ENCODE data around the gene MIER3.

MIER3 gene

DNA sequence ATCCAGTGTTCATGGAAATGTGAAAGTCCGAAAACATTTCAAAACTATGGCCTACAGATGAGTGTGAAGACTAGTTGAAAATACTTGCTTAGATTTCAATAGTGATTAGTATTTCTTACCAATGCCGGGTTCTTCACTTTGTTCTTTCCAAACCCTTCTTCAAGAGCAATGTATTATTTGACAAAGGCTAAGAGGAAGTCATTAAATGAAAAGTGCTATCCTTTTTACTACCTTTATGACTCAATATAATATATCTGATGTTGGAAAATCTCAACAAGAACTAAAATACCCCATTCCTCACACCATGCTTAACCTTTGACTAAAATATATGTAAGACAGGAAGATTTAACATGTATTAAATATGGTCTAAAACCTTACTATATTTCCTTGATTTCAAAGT, 6.7 kb upstream of the MIER3 start:
- DNase-seq: no peak

- DNase-seq: no peak
These were observed 2.3 kb upstream of the MIER3 start for GRCh38 chr5:56954262-56954661.

- DNase-seq: peak; percentile 47
These were observed 587 bp downstream of the MIER3 start for GRCh38 chr5:56951126-56951945.

GRCh38 chr5:56950626-56951125, 1.2 kb downstream of the MIER3 start:
- DNase-seq: peak; percentile 82

- no peak for DNase-seq
These were observed 4.9 kb downstream of the MIER3 start for GRCh38 chr5:56947052-56947451.

GRCh38 chr5:56941981-56942380, 9.9 kb downstream of the MIER3 start:
- DNase-seq: peak; percentile 56

GRCh38 chr5:56938858-56939257, 13.1 kb downstream of the MIER3 start:
- DNase-seq: no peak

DNA sequence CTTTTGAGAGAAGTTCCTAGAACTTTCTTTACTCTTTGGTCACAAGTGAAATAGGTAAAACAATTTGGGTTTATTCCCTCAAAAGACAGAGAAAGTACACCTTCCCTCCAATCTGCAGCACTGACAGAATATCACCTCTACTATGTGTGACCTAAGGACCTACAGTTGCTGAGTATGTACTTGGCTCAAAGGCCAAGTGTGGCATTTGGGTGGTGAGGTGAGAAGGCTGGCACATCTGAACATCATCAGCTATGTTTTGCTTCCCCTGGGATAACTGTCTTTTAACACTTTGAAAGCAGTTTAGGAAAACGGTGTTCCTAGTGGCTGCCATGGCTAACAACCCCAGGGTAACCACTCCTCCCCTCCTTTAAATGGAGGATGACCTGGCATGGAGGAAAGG, 17.6 kb downstream of the MIER3 start:
- DNase-seq: no peak

DNA sequence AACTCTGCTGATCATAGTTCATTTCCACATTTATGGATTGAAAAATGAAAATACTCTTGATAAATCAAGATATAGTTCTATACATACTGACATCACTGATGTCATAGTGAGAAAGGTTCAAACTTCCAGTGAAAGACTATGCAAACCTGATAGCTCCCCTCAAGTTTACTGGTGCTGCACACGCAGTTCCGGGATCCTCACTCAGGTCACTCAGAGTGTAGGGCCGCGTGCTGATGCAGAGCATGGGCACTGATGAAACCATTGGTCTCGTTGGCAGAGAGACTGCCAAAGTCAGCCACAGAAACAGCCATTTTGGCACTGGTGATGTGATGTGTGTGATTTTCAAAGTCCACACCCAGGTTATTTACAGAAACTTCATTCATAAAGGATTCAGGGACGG, 29.0 kb downstream of the MIER3 start:
- no peak for DNase-seq

DNA sequence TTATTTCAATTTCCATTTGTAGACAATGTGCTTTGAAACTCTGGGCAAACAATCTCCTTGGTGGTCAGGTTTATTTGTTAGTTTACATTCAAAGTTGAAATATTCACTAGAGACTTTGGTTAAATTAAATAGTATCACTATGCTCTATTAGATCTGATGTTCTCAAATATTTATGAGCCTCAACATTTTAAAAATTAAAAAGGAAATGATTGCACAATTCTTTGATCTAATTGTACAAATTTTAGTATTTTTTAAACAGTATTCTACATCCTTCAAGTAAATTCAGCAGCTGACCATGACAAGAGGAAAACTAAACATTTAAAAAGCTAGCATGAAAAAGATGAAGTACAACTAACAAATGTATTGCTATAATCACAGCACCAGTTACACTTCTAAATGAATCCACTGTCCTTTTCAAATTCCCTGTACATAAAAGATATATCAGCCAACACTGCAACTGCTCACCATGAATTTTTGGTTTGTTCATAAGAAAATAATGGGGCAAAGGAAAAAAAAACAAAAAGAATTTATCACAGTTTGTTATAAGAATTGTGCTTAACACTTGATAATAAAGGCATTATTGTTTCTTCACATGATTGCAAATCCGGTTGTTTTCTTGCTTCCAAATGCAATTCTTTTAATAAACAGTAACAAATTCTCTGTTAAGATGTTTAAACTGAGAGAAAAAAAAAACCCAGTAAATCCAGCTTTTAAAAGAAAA, 31.8 kb downstream of the MIER3 start:
- no peak for DNase-seq

GRCh38 chr5:56918054-56918453, 33.9 kb downstream of the MIER3 start:
- DNase-seq: no peak

GRCh38 chr5:56917534-56917933, 34.4 kb downstream of the MIER3 start:
- no peak for DNase-seq

- DNase-seq: no peak
These were observed 37.2 kb downstream of the MIER3 start for GRCh38 chr5:56914678-56915077.

DNA sequence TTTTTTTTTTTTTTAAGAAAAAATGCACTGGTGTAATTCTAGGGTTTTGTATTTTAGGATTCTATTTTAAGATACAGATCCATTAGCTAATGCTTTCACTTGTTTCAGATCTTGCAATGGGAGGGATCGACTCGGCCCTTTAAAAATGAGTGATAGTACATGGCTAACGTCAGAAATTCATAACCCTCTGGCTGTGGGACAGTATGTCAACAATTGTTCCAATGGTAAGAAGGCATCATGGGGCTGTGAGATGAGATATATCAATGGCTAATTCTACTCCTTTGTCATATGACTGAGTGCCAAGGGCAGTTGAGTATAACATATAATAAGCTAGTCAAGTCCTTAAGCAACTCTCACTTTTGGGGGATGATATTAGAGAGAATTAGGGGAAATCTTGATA, 38.2 kb downstream of the MIER3 start:
- no peak for DNase-seq

DNA sequence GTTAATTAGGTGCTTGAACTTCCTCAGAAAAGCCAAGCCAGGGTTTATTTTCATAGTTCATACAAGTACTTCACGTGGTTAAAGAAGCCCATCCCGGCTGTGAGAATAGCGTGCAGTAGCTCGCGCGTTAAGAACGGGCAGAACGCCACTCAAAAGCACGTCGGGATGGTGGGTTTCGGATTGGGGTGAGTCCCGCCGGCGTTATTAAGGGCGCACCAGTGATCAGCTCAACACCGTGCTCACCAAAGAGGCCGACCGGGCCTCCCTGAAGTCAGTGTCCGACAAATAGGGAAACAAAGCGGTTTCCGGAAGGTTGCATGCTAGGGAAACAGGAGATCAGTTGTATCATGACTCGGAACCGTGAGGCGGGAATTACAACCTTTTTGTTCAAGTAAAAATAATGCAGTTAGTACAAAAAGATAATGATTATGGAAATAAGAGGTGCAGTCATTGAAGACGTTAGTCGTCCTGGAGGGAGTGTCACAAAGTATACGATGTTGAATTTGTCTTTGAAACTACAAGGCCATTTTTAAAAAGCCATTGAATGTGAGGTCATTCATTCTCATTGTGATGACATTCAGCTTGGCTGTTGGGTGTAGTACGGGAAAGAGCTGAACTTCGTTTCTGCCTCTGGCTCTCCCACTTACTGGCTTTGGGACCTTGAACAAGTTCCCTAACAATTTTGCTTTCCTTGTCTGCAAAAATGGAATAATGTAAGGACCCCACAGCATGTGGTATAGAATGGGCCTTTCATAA, 41.5 kb downstream of the MIER3 start:
- DNase-seq: no peak

- DNase-seq: peak; percentile 99
These were observed 42.4 kb downstream of the MIER3 start, which contains the start of gene SETD9 for GRCh38 chr5:56909294-56910209. Gene SETD9, plus strand, starts transcription at chr5:56909596. Its CDS starts 50 bp downstream, at chr5:56909646.

DNA sequence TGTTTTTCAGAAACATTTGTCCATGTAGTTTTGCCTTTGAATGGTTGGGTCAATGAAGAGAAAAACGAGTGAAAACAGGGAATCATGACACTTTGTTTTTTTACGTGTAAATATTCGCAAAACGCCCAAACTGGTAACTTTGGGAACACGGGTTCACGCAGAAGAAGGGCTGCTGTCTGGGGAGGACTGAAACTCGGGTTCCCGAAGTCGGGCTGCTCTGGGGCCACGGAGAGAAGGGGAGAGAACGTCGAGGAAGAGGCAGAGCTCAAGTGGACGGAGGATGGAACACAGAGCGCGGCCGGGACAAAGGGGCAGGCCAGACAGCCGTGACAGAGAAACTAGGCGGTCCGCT, 43.0 kb downstream of the MIER3 start:
- no peak for DNase-seq

- DNase-seq: peak; percentile 73
These were observed 50.9 kb downstream of the MIER3 start for GRCh38 chr5:56900858-56901578.

GRCh38 chr5:56900395-56900794, 51.5 kb downstream of the MIER3 start:
- DNase-seq: peak; percentile 25

DNA sequence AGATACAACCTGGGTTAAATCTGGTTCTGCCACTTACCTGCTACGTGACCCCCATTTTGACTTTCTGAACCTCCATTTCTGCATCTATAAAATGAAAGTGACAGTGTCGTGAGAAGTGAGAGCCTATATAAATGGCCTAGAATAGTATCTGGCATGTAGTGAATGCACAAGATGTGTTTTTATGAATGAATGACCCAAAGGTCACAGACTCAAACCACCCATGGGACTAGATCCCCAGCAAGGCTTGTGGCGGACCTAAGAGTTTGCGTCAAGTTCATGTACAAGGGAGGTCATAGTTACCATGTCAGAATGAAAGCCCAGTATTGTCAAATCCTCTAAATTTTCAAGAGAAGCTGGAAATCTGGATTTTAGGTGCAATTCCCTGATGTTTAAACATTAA, 53.7 kb downstream of the MIER3 start:
- DNase-seq: no peak

DNA sequence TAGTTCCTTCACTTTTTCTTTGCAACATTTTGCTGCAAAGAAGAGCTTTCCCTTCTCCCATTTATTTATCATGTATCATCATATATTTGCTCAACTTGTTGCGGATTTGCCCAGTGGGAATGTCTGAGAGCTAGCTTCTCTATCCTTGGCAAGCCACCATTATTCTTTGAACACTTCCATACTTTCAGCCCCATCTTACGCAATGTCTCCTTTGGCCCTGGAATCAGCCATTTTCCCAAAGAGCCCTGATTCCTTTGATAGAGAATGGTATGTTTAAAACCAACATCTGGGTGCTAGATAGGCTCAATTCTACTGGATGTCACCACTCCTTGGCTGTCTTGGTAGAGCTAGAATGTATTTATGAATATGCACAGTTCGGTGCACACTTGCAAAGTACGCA, 55.2 kb downstream of the MIER3 start:
- no peak for DNase-seq

Data from hematopoietic multipotent progenitor cell treated with erythropoietin and hydrocortisone succinate and interleukin-3 and kit ligand, for 4 days (in vitro differentiated cells).